ENCODE data around the gene MYOM3.
"Not testable (repeated sequence)": the region's sequence is repeated elsewhere in the genome, so short reads cannot be mapped to it uniquely, and the experiment has no call there.

The MYOM3 gene

DNA sequence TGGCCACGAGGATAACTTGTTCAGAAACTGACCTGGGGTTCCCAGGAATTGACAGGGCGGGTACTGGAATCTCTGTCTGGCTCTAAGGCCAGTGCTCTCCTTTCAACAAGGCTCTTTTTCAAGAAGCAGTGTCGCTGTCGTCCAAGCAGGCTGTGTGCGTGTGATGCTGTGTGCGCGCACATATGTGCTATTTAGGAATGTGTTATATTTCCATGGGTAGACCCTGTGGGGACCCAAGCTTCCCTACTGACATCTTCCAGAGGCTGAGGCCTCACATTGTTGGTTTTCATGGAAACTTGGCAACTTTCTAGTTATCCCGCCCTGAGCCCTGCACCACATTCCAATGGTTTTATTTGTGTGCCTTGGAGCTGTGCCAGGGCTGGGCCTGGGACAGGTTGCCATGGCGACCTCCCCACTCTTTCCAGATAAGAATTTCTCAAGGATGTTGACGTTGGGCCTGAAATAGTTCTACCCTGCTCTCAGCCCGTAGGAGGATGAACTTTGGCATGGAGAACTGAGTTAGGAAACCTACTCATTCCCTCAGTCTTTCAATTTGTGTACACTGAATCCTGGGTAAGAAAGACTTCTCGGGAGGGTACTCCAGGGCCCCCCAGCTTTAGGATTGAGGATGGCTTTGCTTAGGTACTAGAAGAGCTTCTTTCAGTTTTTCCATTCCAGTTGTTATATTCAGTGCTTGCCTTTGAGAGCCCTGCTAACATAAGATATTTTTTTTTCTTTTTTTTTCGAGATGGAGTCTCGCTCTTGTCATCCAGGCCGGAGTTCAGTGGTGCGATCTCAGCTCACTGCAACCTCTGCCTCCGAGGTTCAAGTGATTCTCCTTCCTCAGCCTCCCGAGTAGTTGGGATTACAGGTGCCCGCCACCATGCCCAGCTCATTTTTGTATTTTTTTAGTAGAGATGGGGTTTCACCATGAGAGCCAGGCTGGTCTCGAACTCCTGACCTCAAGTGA lies 93.0 kb downstream of the MYOM3 start:
- Histone ChIP-seq H3K27ac (ENCODE audit: low read depth, low read length) (no peak overlapping the region), H3K79me2 (ENCODE audit: control insufficient read depth, low read length) (no peaks in the 10 kb centered on the region), H3K27me3 (ENCODE audit: control insufficient read depth, low read length) (peaks cover 6% of the 10 kb centered on the region; the same call in 1 of the 2 replicates), H3K9me2 (replicated peaks; ENCODE audit: control insufficient read depth, low read length) (no peaks in the 10 kb centered on the region), H3K4me2 (ENCODE audit: low read length) (no peak overlapping the region), H3K36me3 (ENCODE audit: control insufficient read depth, low read length) (no peaks in the 10 kb centered on the region), H3K9me3 (ENCODE audit: control insufficient read depth, insufficient read depth, low read length) (no peaks in the 10 kb centered on the region), H3K4me1 (ENCODE audit: control insufficient read depth, low read length) (no peaks in the 10 kb centered on the region), H3F3A (ENCODE audit: control insufficient read depth, insufficient read depth) (no peaks in the 10 kb centered on the region), H4K20me1 (ENCODE audit: control insufficient read depth, insufficient read depth, low read depth, low read length) (no peaks in the 10 kb centered on the region), H3K4me3 (ENCODE audit: low read length) (no peak overlapping the region)
- TF ChIP-seq, protein P1, sequence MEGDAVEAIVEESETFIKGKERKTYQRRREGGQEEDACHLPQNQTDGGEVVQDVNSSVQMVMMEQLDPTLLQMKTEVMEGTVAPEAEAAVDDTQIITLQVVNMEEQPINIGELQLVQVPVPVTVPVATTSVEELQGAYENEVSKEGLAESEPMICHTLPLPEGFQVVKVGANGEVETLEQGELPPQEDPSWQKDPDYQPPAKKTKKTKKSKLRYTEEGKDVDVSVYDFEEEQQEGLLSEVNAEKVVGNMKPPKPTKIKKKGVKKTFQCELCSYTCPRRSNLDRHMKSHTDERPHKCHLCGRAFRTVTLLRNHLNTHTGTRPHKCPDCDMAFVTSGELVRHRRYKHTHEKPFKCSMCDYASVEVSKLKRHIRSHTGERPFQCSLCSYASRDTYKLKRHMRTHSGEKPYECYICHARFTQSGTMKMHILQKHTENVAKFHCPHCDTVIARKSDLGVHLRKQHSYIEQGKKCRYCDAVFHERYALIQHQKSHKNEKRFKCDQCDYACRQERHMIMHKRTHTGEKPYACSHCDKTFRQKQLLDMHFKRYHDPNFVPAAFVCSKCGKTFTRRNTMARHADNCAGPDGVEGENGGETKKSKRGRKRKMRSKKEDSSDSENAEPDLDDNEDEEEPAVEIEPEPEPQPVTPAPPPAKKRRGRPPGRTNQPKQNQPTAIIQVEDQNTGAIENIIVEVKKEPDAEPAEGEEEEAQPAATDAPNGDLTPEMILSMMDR (IDR thresholded peaks at IDR 0.05; ENCODE audit: low read depth, low read length, poor library complexity, severe bottlenecking) = no peak
- no peak for TF ChIP-seq EZH2phosphoT487 (IDR thresholded peaks at IDR 0.05; ENCODE audit: borderline replicate concordance, low read length)

DNA sequence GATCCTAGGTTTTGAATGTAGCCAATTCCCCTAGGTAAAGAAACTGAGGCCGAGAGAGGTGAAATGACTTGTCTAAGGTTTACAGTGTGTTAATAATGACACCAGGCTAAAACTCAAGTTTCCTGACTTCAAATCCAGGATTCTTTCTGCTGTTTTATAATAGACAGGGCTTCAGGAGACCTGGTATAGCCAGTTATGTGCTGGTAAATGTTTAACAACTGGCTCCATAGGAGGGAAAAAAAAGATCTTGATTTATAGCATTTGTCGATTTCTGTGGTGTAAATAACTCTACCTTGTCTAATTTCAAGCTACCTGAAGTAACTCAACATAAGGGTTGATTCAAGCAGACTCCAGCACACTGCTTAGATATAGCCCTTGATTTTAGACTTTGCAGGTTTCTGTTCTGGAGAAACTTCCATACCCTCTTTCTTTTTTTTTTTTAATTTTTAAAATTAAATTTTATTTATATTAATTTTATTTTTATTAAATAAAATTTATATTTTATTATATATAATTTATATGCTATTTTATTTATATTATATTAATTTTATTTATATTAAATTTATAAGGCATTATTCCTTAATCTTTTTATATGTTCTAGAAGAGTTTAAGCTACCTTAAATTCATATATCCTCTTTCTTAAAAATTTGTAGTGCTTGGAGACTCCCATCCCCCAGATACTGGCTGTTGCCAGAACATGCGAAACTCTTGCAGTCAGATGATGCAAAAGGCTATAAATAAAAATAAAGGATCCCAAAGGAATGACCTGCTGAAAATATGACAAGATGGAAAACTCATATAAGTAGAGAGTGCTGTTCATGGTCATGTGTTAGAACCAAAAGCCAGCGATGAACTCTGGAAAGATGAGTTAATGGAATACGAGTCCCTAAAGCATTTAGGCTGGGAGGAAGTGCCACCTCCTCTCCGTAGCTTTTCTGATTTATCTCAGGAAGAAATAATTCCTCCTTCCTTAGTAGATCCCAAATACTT lies 96.4 kb downstream of the MYOM3 start:
- H3K27ac ChIP-seq (ENCODE audit: low read depth, low read length) = no peak overlapping the region
- H3K36me3 ChIP-seq (ENCODE audit: control insufficient read depth, low read length) = no peaks in the 10 kb centered on the region
- peaks cover 14% of the 10 kb centered on the region for H3K27me3 ChIP-seq (ENCODE audit: control insufficient read depth, low read length)
- no peak overlapping the region for H3K4me2 ChIP-seq (ENCODE audit: low read length)
- no peaks in the 10 kb centered on the region for H3K9me3 ChIP-seq (ENCODE audit: control insufficient read depth, insufficient read depth, low read length)
- no peak overlapping the region for H3K4me3 ChIP-seq (ENCODE audit: low read length)
- H3F3A ChIP-seq (ENCODE audit: control insufficient read depth, insufficient read depth) = no peaks in the 10 kb centered on the region
- TF ChIP-seq, protein P1 (IDR thresholded peaks at IDR 0.05; ENCODE audit: low read depth, low read length, poor library complexity, severe bottlenecking) = no peak
- TF ChIP-seq EZH2phosphoT487 (IDR thresholded peaks at IDR 0.05; ENCODE audit: borderline replicate concordance, low read length) = no peak
- no peaks in the 10 kb centered on the region for H3K79me2 ChIP-seq (ENCODE audit: control insufficient read depth, low read length)
- no peaks in the 10 kb centered on the region for H3K9me2 ChIP-seq (replicated peaks; ENCODE audit: control insufficient read depth, low read length)
- no peaks in the 10 kb centered on the region; the same call in 1 of the 2 replicates for H3K4me1 ChIP-seq (ENCODE audit: control insufficient read depth, low read length)
- H4K20me1 ChIP-seq (ENCODE audit: control insufficient read depth, insufficient read depth, low read depth, low read length) = no peaks in the 10 kb centered on the region

DNA sequence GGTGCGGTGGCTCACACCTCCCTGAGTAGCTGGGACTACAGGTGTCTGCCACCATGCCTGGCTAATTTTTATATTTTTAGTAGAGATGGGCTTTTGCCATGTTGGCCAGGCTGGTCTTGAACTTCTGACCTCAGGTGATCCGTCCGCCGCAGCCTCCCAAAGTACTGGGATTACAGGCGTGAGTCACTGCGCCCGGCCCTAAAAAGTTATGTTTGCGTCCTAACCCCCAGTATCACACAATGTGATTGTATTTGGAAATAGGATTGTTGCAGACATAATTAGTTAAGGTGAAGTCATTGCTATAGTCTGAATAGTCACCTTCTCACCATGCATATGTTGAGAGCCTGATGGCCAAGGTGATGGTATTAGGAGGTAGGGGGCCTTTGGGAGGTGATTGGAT lies 99.1 kb downstream of the MYOM3 start:
- not testable (repeated sequence) for H3K36me3 ChIP-seq (ENCODE audit: control insufficient read depth, low read length); H3K4me1 ChIP-seq (ENCODE audit: control insufficient read depth, low read length); H3K4me2 ChIP-seq (ENCODE audit: low read length); H3K9me3 ChIP-seq (ENCODE audit: control insufficient read depth, insufficient read depth, low read length); H3K79me2 ChIP-seq (ENCODE audit: control insufficient read depth, low read length); H4K20me1 ChIP-seq (ENCODE audit: control insufficient read depth, insufficient read depth, low read depth, low read length); H3K9me2 ChIP-seq (replicated peaks; ENCODE audit: control insufficient read depth, low read length); H3K4me3 ChIP-seq (ENCODE audit: low read length); H3K27ac ChIP-seq (ENCODE audit: low read depth, low read length); H3F3A ChIP-seq (ENCODE audit: control insufficient read depth, insufficient read depth)
- H3K27me3 ChIP-seq (ENCODE audit: control insufficient read depth, low read length) = peaks cover 27% of the 10 kb centered on the region

Data from DOHH2 (cell line).